ENCODE results near the gene PRR36.
"Not testable (repeated sequence)": the region's sequence is repeated elsewhere in the genome, so short reads cannot be mapped to it uniquely, and the experiment has no call there.

The PRR36 gene

DNA sequence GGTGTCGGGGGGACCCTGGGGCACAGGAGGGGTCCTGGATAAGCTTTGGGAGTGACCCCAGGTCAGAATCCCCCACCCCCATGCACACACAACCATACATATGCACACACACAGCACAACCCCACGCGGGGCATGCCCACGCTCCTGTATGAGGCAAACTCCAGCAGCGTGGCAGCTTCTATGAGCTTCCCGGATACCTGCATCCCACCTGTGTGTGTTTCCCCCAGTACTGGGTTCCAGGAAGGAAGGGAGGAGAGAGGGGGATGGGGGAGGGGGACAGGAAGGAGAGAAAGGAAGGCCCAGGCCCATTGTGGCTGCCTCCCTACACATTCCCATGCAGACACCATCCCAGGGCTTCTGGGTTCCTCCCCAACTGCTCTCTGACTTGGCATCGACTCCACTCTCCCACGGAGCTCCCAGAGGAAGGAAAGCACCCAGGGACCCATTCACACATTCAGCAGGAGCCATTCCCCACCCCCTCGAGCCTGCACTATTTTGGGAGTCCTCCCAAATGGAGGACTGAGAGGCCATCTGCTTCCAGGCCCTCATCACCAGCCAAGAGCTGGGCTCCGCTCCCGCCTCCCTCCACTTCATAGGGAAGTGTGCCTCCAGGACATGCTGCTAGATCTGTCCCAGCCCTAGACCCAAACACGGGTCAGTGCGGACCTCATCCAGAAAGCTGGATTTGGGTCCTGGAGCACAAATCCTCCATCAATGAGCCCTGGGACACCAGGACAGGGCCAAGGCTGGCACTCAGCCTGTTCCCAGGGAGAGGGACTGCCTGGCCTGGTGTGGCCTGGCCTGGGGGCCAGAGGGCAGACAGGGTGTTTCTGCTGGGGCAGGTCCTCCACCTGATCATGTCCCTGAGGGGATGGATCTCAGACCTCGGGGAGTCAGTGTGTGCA lies 13.2 kb downstream of the PRR36 start:
- DNase-seq (ENCODE audit: low spot score): no peak

DNA sequence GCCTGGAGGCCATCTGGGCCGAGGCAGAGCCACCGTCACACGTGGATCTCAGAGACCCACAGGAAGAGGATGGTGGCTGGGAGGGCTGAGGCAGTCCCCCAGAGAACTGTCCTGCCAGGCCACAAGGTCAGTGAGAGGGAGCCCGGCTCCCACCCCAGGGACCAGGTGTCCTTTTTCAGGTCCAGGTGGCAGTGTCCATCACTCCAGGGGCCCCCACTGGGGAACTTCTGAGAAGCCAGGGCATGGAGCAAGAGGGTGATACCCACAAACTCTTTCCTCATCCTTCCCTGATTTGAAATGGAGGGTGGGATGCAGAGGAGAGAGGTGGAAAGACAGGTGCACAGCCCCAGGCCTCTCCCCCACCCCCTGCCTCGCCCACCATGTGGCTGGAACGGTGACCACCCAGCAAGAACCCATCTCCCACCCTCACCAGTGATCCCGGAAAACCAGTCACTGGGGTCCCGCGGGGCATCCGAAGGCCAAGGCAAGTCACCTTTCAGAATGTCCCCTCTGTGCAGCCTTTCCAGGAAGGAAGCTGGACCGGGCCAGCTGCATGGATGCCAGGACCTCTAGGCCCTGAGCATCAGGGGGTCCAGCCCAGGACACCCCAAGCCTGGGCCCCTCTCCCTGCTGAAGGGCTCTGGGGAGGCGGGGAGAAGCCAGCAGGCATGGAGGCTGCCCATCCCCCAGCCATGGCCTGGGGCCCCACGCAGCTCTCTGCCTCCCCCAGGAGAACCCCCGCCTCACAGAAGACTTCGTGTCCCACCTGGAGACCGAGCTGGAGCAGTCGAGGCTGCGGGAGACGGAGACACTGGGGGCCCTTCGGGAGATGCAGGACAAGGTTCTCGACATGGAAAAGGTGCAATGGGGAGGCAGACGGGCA lies 14.1 kb downstream of the PRR36 start:
- DNase-seq (ENCODE audit: low spot score): no peak

DNA sequence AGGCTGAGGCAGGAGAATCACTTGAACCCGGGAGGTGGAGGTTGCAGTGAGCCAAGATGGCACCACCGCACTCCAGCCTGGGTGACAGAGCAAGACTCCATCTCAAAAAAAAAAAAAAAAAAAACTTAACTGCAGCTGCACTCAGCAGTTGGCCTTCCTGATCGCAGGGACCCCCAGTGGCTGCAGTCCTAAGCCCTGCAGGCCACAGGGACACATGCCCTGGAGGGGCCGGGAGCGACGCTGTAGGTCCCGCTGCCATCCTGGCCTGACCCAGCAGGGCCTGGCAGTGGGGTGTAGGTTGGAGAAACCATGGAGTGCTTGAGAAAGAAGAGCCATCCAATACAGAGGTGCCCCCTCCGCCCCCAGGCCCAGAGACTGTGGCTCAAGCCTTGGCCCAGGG lies 15.1 kb downstream of the PRR36 start:
- DNase-seq (ENCODE audit: low spot score): not testable (repeated sequence)

DNA sequence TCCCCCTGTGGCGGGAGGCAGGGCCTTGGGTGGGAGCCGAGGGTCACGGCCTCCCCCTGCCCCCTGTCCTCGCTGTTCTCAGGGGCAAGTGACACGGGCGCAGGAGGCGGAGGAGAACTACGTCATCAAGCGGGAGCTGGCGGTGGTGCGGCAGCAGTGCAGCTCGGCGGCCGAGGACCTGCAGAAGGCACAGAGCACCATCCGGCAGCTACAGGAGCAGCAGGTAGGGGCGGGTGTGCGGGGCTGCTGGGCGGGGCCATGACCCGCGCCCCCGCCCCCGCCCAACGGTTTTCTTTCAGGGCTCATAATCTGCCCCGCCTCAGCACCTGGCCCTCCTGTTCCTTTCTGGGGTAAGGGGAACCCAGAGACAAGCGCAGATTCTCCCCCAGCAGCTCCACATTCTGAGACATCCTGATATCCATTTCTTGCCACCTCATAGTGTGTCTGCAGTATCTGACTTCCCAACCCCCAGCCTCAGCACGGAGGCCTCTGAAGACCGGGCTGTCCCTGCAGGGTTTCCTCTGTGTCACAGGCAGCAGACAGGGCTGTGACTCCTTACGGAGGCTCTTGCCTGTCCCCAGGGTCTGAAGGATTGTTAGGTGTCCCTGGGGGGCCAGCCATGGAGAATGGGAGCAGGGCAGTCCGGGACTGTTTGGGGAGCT lies 15.9 kb downstream of the PRR36 start:
- DNase-seq (ENCODE audit: low spot score): no peak

DNA sequence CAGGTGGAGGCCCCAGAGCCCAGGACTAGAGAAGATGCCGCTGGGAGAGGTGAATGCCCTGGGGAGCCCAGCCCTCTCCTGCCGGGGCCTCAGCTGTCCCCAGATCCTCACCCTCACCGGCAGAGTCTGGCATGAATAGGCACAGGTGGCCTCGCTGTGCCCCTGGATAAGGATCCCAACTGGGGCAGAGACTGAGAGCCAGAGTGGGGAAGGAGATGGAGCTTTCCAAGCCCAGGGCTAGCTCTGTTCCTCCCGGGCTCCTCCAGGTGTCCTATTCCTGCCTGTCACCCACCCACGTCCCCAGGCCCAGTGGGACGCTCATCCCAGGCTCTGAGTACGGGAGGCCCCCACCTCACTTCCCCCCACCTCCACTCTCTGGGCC lies 16.5 kb downstream of the PRR36 start:
- no peak for DNase-seq (ENCODE audit: low spot score)

DNA sequence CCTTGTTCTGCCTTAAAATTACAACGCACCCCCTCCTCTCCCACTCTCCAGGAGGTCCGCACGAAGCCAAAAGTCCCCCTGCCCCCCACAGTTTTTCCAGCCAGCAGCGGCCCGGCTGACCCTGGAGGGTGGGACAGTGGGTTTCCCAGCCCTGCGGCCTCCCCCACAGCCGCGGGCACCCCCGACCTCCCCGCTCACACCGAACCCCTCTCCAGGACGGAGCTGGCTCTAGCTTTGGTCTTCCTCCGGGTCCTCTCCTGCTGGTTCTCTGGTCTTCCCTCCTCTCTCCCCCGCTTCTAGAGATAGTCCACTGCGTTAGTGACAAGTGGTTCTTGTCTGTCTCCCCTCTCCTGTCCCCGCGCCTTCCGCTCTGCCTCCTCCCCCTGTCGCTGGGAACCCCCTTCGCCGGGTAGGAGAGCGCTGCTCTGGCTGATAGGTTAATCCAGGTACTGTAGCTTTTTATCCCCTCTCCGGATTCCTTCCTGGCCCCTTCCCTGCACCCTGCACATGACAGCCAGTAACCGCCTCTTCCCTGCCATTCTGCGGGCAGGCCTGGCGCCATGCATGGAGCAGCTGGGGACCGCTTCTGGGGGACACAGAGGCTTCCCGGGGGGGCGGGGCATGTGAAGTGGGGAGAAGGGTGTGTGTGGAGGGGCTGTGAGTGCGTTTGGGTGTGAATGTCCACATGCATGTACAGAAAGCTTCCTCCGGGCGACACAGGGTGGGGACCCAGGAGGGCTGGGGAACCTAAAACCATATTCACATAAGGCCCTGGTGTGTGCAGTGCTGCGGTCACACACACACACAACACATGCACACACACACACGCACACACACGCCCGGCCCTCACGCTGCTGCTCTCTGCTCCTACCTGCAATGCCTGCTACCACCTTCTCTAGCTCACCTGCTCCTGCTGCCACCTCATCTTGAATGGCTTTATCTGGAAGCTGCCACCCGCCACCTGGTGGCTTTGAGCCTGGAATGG lies 17.2 kb downstream of the PRR36 start:
- no peak for DNase-seq (ENCODE audit: low spot score)

DNA sequence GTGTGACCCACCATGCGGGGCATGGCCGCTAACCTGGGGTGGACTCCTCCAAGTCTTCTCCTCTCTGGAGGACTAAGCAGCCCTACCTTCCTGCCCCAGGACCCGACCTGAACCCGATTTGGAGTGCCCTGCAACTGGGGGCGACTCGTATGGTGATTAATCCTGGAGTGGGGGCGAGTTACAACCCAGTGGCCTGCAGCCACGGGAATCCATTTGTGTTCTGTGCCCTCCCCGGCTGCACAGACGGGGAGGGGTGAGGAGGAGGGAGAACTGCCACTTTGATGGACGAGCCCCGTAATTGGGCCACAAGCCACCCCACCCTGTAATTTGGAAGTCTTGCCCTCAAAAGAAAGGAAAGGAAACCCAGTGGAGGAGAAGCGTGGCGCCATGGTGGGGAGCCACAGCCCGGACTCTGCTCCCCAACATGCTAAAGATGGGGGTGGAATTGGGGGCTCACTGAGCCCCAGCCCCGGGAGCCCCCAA lies 18.0 kb downstream of the PRR36 start:
- DNase-seq (ENCODE audit: low spot score): no peak

DNA sequence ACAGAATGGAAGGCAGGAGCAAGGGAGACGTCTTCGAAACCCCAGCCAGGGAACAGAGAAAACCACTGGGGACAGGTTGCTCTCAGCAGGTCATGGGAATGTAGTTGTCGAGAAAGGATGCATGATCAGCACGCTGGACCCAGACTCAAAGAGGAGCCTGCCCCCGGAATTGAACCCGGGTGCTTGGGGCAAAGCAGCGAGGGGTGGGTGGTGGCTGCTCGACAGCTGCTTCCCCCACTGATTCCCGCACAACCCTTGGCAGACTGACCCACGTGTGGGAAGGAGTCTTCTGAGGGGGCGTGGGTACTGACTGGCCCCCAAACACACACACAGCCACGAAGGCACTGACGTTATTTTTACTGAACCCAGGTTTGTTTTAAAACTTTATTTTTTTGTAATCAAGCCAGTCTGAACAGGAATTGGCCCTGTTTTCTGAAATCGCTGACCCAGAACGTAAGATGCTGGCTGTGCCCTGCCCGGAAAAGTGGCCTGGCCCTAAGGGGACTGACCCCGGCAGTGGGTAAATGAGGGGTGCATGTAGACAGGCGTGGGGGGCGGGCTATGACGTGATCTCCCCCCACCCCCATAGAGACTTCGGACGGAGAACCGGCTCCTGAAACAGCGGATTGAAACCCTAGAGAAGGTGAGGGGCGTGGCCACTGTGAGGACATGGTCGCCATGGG lies 18.6 kb downstream of the PRR36 start:
- DNase-seq (ENCODE audit: low spot score): no peak

DNA sequence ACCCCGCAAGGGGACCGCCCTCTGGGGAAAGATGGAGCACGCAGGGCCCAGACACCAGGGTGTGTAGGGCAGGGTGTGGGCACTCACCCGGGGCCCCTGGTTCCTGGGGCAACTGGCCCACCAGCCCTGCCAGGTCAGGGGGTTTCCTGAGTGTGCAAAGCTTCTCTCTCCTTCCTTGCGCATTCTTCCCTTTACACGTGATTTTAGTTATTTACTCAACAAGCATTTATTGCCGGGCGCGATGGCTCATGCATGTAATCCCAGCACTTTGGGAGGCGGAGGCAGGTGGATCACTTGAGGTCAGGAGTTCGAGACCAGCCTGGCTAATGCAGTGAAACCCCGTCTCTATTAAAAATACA lies 20.4 kb downstream of the PRR36 start:
- no peak for DNase-seq (ENCODE audit: low spot score)

DNA sequence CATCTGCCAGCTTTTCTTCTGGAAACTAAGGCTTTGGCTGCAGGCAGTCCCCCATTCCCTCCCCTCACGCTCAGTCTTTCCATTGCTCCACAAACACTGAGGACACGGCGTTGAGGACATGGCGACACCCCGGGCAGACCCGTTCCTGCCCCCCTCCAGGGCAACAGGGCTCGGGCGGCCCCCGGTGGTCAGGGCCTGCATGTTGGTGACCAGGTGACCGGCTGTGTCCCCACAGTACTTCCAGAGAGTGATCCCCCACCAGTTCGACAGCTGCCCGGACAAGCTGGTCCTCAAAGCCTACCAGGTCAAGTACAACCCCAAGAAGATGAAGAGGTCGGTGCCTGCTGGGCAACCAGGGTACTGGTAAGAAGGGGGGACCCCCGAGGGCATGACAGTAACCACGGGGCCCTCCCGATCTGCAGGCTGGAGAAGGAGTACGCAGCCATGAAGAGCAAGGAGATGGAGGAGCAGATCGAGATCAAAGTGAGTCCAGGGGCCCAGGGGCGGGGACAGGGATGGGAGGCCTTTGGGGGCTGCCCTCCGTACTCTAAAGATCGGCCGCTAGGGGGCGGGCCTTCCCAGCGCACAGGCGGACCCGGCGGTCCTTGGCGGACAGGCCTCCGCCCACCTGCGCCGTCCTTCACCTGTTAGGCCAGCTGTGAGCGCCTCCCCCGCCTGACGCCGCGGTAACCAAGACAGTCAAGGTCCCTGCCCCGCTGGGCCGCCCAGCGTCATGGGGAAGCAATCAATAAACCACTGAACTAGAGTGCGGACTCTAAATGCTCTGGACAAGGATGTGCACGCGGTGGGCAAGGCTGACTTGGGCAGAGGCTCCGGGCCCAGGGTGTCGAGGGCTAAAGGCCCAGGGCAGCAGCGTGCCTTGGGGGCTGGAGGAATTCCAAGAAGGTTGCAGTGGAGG lies 21.1 kb downstream of the PRR36 start:
- DNase-seq (ENCODE audit: low spot score): peak; percentile 86

DNA sequence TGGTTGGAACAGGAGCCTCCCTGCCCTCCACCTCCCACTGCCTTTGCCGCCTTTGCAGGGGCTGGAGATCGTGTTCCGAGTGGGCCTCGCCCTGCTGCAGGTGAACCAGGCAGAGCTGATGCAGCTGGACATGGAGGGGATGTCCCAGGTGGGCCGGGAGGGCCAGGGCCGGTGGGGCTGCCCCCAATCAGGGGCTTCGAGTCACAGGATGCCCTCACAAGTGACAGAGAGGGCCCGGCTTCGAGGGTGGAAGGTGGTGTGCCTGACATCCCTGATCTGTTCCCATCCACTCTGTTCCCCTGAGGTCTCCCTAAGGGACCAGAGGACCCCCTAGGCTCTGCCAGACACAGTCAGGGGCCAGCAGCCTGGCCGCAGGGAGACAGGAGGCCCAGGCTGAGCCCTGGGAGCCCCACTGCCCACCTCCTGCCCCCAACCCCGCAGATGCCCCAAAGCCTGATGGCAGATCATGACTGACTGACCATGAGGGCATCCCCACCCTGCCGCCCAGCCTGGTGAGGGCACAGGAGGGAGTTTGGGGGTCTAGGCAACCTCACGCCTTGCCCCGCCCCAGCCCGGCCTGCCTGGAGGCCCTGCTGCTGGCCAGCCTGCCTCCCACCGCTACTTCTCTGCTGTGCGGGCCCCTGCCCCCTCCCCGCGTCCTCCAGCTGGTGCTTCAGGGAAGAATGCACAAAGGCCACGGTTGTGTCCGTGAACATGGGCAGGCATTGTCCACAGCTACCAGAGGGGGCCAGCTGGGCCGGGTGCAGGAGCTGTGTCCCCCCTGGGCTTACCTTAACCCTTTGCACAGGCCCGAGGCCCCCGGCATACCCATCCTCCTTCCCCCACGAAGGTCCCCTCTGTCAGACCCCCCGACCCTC lies 22.3 kb downstream of the PRR36 start:
- no peak for DNase-seq (ENCODE audit: low spot score)

DNA sequence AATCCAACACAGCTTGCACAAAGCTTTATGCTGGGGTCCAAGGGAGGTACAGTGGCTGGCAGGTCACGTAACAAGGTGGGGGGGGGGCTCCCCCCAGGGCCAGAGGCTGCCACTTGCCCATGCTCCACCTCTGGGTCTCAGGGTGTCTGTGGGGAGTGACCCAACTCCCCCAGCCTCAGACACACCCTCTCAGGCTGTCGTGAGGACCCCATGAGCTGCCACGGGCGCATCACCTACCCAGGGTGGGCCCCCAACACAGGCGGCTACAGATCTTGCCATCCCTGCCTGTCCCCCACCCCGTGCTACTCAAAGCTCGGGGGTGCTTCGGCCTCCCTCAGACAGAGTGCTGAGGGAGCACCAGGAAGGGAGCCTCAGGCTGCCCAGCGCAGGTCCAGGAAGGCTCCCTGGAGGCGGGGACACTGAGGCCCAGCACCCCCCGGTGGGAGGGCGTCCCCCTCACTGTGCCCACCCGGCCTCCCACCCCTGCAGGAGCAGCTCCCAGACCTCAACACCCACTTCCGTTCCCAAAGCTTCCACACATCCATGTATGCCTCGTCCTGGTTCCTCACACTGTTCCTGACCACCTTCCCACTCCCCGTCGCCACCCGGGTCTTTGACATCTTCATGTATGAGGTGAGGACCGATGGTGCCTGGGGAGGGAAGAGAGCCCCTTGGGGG lies 23.1 kb downstream of the PRR36 start:
- DNase-seq (ENCODE audit: low spot score): no peak

DNA sequence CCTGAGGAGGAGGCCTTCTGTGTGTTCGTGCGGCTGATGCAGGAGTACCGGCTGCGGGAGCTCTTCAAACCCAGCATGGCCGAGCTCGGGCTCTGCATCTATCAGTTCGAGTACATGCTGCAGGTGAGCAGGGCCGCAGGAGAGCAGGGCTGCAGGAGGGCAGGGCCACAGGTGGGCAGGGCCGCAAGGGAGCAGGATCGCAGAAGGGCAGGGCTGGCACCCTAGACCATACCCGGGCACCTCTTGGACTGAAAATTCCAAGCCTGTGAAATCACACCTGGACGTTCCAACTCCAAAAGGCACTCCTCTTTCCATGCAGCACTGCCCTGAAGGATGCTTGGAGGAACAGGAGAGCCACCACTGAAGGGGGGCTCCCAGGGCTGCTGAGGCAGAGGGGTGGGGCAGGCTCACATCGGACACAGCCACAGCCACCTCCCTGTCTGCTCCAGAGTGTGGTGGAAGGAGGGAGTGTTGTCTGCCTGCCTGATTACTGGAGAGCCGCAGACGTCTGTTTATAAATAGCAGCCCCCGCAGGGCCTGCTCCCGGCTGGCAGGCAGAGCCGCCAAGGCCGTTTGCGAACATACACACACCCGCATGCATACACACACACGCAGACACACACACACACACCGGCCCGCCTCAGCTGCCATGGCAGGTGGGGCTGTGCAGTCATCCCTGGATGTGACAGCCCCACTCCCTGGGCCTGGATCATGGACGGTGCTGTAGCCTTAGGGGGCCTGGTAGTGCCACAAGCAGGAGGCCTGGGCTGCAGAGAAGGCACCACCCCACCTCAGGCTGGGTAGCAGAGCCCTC lies 24.0 kb downstream of the PRR36 start:
- DNase-seq (ENCODE audit: low spot score): no peak

DNA sequence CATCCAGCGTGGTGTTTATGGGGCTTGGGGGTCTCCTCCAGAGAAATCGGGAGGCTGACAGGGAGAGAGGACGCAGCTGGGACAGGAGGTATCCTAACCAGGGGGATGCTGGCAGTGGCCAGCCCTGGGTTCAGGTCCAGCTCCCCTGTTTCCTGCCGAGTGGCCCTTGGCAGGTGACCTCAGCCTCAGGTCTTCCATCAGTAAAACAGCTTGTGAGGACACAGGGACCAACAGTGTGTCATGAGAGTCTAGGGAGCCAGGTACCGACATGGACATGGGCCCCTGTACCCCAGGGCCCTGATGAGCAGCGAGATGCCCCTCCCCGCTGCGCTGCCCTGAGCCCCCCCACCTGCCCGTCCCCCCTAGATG lies 24.6 kb downstream of the PRR36 start:
- no peak for DNase-seq (ENCODE audit: low spot score)

DNA sequence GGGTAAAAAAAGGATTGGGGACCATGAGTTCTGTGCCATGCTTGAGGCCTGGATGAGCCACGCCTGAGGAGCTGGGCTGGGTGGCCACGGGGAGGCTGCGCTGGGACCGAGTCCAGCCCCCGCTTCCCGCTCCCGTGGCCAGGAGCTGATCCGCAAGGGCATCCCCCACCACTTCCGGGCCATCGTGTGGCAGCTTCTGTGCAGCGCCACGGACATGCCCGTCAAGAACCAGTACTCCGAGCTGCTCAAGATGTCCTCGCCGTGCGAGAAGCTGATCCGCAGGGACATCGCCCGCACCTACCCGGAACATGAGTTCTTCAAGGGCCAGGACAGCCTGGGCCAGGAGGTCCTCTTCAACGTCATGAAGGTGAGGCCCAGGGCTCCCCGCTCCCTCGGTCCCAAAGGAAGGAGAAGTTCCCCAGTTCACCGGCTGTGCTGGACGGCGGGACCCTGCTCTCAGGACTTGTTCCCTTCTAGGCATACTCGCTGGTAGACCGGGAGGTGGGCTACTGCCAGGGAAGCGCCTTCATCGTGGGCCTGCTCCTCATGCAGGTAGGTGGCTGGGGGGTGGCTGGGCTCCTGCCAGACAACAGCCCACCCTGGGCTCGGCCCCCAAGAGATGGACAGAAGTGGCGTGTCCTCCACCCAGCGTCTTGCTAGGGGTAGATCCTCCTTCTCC lies 25.3 kb downstream of the PRR36 start:
- DNase-seq (ENCODE audit: low spot score): no peak

DNA sequence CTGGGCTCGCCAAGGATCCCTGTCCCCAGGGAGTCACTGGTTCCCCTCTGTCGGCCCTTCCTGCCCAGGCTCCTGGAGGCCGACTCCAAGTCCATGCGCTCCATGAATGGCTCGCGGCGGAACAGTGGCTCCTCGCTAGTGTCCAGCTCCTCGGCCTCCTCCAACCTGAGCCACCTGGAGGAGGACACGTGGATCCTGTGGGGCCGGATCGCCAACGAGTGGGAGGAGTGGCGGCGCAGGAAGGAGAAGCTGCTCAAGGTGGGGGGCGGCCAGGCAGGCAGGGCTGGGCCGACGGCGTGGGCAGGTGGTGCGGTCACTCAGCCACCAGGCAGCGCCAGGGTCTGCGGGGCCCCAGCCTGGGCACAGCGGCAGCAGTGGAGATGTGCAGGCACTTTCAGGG lies 26.5 kb downstream of the PRR36 start:
- no peak for DNase-seq (ENCODE audit: low spot score)
